CD4-positive, alpha-beta T cell treated with Interleukin-17A for 1 hour (primary cell): ENCODE measurements around the gene BEND5.

Experiments
- DNase-seq: peaks from one replicate; pipeline ENCODE4 v3.0.0-alpha.2; 2020

Gene BEND5

DNA sequence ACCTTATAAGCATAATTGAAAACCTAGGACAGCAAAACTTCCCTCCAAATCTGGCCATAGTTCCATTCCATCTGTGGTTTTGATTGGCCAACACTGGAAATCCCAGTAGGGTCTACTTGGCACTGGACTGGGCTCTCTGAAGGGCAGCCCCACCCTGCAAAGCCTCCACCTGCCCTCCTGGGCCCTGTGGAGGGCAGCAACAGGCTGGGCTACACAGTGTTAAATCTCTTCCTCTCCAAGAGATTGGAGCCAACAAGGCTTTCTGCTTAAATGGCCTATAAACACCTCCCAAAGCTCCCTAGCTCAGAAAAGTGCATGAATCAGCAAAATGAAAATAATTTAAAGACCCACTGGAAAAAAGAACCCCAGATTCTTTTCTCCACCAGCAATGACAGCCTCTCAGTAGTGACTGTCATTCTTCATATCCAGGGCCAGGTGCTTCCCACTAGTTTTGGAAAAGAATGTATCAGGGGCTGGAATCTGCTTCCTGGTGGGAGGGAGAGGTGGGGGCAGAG lies 58.5 kb downstream of the BEND5 start:
- DNase-seq: no peak

DNA sequence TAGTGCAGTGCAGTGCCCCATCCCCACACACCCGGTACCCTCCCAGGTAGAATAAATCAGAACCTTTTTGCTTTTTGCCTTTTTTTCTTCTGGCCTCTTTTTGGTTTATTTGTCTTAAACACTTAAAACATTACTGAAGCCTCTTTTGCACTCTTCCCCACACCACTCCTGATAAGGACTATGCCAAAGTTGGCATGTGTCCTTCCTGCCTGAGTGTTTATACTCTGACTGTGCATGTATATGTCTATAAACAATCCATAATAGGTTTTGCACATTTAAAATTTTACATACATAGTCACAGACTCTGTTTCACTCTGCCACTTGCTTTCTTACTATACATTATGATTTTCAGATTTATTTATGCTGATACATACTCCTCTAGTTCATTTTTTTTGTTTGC lies 59.6 kb downstream of the BEND5 start:
- no peak for DNase-seq

DNA sequence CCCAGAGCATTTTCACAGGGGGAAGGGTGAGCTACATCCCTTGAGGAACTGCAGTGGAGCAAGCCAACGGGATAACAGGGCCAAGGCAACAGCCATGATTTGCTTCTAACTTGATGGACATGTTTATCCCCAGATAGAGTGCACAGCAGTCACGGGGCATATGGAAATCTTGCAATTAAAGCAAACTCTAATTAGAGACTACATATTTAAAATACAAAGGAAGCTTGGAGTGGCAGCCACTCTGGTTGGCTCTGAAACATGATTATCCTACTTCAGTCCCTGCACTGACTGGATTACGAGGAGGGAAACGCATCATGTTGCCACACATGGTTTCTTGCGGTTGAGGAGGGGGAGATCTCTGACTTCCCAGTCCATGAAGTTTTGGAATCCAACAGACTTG lies 60.8 kb downstream of the BEND5 start:
- no peak for DNase-seq

DNA sequence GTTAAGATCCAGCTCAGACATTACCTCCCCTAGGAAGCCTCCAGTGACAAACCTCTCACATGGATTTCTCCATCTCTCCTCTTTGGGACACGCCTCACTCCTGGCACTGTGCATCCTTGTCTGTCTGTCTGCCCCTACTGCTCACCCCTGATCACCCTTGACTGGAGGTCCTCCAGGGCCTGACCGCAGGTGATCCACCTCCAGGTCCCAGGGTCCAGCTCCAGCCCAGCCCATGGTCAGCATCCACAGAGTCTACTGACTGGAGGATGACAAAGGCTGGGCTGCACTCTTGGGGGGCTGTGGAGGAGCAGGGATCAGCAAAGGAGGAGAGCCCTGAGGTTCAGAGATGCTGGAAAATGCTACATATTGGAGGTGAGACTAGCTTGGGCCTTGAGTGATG lies 65.8 kb downstream of the BEND5 start:
- DNase-seq: no peak

DNA sequence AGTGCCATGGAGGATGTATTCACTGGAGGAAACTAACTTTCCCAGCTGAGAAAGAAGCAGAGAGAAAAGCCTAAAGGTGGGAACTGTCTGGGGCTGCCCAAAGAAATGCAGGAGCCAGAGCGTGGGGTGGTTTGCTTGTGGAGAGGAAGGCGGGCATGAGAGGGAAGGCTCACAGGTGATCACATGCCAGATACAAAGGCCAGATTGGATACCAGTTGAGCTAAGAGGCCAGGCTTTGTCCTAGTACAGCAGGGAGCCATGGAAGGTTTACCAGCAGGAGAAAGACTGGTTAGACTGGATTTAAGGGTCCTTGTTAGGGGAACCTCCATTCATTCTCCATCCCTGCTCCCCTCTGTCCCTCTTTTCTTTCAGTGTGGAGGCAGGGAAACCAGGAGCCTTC lies 66.4 kb downstream of the BEND5 start:
- DNase-seq: no peak

DNA sequence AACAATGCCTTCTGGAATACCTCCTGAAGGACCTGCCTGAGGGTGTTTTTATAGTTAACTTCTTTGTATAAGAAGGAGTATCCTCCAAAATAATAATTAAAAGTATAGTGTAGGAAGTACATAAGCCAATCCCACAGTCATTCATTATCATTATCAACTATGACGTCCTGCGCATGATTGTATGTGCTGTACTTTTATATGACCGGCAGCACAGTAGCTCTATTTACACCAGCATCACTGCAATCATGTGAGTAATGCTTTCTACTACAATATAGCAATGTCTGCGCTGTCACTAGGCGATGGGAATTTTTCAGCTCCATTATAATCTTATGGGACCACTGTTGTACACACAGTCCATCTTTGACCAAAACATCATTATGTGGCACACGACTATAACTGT lies 72.0 kb downstream of the BEND5 start:
- no peak for DNase-seq

DNA sequence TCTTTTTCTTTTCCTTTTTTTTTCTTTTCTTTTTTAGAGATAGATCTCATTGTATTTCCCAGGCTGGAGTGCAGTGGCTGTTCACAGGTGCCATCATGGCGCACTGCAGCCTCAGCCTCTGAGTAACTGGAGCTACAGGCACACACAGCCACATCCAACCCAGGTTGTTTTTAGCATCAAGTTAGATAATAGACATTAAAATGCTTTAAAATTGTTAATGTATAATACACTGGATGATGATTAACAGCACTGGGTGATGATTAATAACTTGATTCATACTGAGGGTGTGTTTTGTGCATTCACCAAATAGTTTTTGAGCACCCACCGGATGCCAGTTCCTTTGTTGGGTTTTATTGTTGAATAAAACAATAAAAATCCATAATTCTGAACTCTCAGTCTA lies 75.2 kb downstream of the BEND5 start:
- no peak for DNase-seq

DNA sequence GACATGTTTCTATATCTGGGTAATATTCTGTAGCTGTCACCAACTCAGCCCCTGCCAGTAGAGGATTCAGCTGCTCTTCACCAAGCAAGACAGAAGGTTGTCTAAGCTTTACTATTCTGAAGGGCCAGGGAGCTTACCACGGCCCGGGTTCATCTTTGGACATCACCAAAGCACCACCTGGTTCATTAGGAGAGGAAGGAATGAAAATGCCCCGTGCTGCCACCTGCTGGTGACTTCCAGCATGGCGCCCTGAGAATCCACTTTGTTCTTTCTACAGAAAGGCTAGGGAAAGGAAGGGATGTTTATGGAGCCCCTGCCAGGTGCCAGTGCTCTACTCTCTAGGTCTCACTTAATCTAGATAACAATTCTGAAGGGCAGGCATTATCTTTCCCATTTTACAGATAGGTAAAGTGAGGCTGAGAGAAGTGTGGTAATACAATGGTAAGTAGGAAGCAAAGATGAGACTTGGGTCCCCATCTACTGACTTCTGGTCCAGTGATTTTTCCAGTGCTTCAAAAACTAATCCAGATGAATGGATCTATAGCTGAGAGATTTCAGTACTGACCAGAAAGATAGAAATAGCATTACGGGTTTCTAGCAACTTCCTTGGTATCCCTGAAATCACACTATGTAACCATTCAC lies 79.5 kb downstream of the BEND5 start:
- DNase-seq: peak; percentile 31

DNA sequence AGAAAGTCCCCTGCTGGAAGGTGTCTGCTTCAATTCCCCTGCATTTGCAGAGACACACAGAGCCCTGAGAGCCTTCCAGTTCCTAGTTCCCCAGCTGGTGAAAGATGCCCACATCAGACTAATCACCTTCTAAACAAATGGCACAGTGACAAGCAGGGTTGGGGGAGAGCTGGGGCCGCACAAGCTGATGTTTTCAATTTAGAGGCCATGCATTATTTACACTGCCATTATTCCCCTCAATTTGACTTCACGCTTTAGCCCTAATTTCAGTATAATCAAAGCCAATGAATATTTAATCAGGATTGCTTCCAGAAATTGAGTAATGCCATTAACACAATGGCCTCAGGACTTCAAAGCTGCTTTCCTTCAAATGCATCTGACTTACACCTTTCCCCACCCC lies 81.5 kb downstream of the BEND5 start:
- DNase-seq: no peak

DNA sequence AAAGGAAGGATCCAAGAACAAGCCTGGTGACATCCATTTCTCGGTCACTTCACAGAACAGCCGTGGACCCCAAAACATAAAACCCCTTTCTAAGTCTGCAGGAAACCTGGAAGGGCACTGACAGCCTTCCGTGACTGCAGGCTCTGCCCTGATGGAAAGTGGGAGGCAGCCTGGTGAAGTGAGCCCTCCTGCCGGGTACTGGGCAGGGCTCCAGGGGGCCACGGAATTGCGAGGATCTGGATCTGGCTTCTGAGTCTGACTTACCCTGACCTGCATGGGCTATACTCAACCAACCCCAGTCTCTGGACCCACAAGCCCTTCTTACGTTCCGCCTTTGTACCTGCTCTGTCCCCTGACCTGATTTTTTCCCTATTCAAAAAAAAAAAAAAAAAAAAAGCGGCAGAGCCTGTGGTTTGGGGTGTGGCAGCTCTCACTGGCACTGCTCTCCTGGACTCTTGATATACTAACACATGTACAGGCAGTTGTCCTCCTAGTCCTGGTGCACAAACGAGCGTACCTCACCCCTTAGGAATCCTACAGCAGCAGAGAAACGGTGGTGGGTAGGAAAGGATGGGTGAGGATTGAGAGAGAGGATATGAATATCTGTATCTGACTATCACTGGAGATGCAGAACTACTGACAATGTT lies 82.9 kb downstream of the BEND5 start:
- no peak for DNase-seq

DNA sequence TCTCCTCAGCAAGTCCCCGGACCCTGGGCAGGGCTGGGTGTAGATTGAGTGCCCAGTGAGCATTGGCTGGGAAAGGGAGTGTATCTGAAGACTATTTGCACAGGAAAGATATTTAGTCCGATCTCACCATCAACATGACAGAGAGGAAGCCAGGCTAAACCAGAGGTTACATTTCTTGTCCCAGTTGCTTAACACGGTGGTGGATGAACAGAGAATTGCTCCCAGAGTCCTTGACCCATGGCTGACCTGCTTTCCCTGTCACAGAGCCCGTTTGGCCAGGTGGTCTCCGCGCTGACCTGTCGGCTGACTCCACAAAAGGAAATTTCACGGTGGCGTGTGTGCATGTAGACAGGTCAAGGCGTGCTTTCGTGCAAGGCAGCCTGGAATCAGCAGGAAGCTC lies 83.5 kb downstream of the BEND5 start:
- no peak for DNase-seq

DNA sequence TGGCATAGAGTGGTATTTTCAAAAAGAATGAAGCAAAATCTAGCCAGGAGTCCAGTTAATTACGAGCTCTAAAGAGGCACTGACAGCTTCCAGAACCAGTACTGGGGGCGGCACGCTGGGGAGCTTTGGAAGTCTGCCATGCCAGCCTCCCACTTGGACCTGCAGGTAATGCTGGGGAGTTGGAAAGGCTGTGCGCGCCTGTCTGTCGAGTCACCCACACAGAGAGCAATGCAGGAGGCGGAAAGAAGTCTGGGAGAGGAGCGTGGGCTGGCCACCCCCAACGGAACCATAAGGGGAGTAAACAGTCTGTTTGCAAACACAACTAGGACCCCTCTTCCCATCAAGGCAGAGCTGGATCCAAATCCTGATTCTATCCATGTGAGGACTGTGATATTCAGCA lies 84.5 kb downstream of the BEND5 start:
- DNase-seq: no peak

DNA sequence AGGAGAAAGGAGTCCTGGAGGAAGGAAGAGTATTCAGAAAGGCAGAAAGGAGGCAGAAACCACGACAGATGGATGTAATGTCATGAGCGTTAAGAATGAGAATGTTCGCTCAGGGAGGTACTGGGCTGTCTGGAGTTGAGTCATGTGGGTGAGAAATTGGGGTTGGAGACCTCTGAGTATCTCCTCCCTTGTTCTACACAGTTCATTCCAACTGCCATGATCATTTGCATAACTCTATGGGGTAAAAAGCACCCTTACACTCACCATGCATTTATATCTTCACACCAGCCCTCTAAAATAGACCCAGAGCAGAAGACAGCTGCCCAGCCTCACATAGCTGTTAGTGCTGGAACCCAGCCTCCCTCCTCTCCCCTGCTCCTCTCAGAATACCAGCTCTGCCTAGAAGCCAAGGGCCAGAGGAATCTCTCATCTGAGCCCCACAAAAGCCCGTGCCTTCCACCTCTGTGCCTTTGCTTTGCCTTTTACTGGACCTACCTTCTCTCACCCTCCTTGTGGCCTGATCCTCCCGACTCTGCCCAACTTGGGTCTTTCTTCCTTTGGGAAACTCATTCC lies 85.2 kb downstream of the BEND5 start:
- DNase-seq: no peak

DNA sequence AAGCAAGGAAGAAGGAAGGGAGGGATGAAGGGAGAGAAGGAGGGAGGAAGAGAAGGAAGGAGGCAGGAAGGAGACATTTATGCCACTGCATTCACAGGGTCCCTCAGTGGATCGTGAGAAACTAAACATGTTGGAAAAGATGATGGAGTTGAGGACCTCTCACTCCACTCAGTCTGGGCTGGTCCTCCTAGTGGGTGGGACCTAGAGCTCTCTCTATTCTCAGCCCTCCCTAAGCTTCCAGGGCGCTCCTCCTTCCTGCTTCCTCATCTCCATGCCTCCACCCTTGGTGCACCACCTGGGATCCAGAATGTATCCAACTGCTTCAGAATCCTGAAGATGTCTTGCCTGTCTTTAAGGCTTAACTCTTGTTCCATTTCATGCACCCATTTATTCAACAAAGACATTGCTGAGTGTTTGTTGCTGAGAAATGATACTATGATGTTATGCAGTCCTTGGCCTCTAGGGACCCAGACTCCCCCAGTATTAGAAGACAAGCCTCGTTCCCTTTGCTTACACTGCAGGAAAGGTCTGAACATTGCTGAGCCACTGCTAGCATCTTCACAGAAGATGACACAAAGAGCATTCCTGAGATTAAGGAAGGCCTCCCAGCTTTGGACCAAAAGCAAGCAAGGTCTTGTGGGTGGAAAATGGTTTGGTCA lies 88.5 kb downstream of the BEND5 start:
- no peak for DNase-seq

DNA sequence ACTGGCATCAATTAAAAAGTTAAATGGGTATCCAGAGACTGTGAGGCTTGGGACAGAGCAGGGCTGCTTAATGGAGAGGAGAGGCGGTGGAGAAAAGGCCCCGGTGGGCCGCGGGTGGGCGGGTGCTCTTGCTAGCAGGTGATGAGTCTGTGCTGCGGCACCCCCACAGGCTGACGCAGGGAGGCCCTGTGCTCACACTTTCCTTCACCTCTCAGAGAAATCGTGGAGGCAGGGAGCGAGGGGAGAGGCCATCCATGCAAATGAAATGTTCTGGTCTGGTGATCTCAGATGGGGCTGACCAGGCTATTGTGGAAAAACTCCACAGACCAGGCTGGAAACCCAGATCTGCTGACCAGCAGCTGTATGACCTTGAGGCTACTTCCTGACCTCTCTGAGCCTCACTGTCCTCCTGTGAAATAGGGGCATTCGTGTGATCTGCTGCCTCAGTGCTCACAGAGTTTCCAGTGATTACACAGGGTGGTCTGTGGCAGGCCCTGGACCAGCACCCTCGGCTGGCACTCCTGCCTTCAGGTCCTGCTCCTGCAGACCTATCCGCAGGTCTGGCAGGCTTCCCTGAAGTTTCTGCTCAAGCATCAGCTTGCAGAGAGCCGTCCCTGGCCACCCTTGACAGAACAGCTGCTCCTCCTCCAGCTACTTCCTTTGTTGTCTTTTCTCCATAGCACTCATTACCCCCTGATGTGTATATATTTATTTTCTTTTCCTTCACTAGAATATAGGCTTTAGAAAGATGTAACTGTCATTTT lies 89.2 kb downstream of the BEND5 start:
- DNase-seq: no peak

DNA sequence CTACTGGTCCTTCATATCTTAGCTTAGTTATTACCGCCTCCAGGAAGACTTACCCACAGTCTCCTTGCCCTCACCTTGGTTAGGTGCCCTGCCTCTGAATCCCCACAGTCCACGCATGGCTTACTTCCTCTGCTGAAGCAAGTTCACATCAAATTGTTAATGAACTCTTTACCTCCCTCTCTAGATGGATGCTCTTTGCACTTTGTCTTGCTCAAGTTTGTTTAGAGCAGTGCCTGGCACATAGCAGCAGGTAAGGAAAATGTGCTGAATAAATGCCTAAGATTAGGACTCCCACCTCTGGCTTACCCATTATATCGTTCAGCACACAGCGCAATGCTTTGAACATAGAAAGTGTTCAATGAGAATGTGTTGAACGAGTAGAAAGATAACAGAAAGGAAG lies 90.5 kb downstream of the BEND5 start:
- DNase-seq: no peak

DNA sequence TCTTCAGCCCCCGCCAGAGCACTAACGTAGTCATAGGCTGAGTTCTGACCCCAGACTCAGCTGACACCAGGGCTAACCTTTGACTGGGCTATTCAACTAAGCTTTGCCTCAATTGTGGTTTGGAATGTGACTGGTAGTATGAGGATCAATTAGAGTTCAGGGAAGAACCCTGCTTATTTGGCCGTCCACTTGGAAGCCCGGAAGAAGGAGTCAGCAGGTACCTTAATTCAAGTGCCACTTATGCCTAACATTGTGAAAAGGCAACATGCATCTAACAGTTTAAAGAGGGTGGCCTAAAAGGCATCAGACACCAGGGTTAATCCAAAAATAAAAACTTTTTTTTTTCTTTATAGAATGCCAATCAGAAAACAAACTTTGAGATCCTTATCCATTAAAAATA lies 92.3 kb downstream of the BEND5 start:
- DNase-seq: no peak

DNA sequence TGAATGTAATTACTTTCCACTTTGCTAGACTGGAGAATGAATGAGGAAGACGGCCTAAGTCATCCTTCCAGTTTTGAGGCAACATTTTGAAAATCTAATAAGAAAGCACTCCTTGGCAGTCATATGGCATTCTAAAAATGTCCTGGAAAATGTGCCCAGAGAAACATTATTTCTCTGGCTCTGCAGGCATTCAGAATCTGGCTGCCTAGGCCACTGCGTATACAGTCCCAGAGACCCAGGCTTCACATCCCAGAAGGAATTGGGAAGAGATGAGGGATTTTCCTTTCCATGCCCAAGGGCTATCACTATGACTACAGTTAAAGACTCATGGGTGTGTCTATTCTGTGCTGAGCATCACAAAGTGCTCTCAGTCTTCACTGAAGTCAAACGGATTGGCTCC lies 92.9 kb downstream of the BEND5 start:
- no peak for DNase-seq

DNA sequence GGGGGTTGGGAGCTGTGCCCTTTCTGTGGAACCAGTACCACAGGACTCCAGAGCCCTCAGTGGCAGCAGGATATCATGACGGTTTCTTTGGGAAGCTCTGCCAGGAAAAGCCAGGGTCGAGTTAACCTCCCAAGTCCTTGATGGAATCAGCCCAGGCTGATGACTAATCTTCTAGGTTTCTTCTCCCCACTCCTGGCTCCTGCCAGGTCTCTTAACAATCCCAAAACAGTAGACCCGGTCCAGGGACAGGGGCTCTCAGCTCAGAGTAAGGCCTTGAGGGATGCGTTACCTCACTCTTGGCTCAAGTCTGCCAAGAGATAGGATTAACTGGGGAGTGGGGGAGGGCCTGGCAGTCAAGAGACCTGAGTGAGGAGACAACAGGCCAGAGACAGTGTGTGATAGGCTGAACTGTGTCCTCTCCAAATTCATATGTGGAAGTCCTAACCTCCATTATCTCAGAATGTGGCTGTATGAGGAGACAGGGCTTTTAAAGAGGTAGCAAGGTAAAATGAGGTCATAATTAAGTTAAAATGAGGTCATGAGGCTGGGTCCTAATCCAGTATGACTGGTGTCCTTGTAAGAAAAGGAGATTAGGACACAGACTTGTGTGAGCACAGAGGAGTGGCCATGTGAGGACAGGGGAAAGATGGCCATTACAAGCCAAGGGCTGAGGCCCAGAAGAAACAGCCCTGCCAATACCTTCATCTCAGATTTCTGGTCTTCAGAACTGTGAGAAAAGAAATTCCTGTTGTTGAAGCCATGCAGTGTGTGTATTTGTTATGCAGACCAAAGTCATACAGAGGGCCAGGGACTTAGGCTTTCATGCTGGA lies 95.0 kb downstream of the BEND5 start:
- DNase-seq: no peak

DNA sequence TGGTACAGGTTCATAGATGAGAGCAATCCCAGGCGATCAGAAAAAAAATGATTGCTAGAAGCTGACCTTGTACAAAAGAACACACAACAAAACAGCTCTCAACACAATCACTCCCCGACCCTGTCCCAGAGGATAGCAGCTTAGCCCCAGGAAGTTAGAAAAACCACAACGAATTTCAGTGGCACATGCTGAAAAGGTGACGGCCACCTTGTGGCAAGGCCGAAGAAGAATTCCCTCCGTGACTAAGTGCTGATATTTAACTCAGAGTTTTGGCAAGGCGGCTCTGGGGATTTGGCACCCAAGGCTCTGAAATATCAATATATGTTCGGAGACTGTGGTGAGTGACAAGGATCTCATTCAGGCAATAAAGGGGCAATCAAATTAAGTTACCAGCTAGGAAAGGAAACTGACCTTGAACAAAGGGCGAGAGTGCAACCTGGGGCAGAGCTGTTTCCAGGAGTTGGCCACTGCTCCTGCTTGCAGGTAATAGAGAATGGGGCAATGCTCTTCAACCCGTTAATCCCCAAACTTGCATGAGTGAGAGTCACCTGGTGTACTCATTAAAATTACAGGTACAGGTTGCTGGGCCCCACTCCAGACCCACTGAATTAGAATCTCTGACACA lies 96.2 kb downstream of the BEND5 start:
- DNase-seq: no peak

DNA sequence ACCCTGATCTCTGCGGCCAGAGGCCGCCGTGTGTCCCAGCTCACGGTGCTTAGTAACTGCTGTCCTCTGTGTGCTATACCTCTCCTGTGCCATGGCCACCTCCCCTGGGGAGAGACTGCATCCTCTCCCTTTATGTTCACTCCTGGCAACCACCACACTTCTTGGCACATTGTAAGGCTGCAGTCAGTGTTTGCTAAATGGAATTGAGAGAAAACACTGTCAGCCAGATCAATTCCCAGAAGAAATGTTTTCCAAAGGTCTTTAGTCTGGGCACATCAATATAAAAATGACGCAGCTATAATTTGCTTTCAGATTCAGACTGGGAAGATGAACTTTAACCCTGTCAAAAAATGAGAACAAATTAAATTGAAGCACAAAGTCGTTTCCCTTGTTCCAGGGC lies 96.8 kb downstream of the BEND5 start:
- no peak for DNase-seq
